PC-9 (cell line): Measurements from ENCODE around the gene REEP3.

ENCODE experiments used
- EZH2 ChIP-seq: fragments of 200-600 bp; sonication (generic); IDR thresholded peaks from 2 replicates; pipeline ENCODE4 v1.8.0; 2017; ENCODE audit warnings: antibody characterized with exemption, low read depth
- TF ChIP-seq, protein P1 (sequence below): fragments of 200-600 bp; sonication (generic); conservative IDR thresholded peaks from 2 replicates; pipeline ENCODE4 v1.6.1; 2017; ENCODE audit warnings: mixed run types, antibody characterized with exemption, mild to moderate bottlenecking, moderate library complexity

- TF ChIP-seq, protein P1, sequence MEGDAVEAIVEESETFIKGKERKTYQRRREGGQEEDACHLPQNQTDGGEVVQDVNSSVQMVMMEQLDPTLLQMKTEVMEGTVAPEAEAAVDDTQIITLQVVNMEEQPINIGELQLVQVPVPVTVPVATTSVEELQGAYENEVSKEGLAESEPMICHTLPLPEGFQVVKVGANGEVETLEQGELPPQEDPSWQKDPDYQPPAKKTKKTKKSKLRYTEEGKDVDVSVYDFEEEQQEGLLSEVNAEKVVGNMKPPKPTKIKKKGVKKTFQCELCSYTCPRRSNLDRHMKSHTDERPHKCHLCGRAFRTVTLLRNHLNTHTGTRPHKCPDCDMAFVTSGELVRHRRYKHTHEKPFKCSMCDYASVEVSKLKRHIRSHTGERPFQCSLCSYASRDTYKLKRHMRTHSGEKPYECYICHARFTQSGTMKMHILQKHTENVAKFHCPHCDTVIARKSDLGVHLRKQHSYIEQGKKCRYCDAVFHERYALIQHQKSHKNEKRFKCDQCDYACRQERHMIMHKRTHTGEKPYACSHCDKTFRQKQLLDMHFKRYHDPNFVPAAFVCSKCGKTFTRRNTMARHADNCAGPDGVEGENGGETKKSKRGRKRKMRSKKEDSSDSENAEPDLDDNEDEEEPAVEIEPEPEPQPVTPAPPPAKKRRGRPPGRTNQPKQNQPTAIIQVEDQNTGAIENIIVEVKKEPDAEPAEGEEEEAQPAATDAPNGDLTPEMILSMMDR, result no peak
- no peak for TF ChIP-seq EZH2
Measured at GRCh38 chr10:63585041-63585440, 63.8 kb downstream of the REEP3 start.
